B cell (primary cell): ENCODE measurements around the gene RIOK1. TPM values are rescaled to one million over a fixed set of nuclear protein-coding genes. Genes with fewer than 3 reads are reported as not detected.

ENCODE experiments used
- ATAC-seq: fragments of 200-7000 bp; cut with Tn5 transposase; one replicate; pipeline ENCODE4 v1.10.0; 2021; ENCODE audit warnings: low read depth, mild to moderate bottlenecking, moderate number of reproducible peaks, moderate library complexity
- CTCF ChIA-PET: fragments of 350-600 bp; sonication (Branson Sonifier 250); formaldehyde crosslinking; loops from one replicate; lab custom pipeline; 2021; ENCODE audit warnings: antibody characterized with exemption, inconsistent platforms; lab: Charles Lee
- POLR2A ChIA-PET: fragments of 350-600 bp; sonication (Branson Sonifier 250); formaldehyde crosslinking; loops from one replicate; lab custom pipeline; 2021; ENCODE audit warnings: antibody characterized with exemption; lab: Charles Lee
- DNase-seq: peaks from one replicate; pipeline ENCODE4 v3.0.0; 2013
- H2AFZ ChIP-seq: 2 replicates; pipeline ENCODE4 v1.6.1; 2012; ENCODE audit warnings: mild to moderate bottlenecking, low read depth, low read length; ENCODE audit not compliant: insufficient read depth, poor library complexity, severe bottlenecking
- H3K27ac ChIP-seq, 2 donors: 1 replicate in 1 of 2; 2 replicates in 1 of 2; pipeline ENCODE4 v1.5.1; 2012 to 2013; ENCODE audit warnings: low read length in 2 of 2, mild to moderate bottlenecking in 2 of 2, moderate library complexity in 1 of 2
- H3K27me3 ChIP-seq, 4 experiments: fragments of 200-600 bp in 1 of 4; sonication (generic) in 1 of 4; replicated peaks in 1 of 4; 1 replicate in 2 of 4; 2 replicates in 2 of 4; pipeline versions ENCODE4 v1.6.1 to v1.7.0; 2013 to 2016; ENCODE audit warnings: low read length in 3 of 4, mild to moderate bottlenecking in 2 of 4, mixed read lengths in 1 of 4, moderate library complexity in 1 of 4; ENCODE audit not compliant: insufficient read depth in 4 of 4, control insufficient read depth in 3 of 4; ENCODE audit errors: control extremely low read depth in 1 of 4
- H3K36me3 ChIP-seq, 2 experiments: replicated peaks in 1 of 2; 1 replicate in 1 of 2; 2 replicates in 1 of 2; pipeline versions ENCODE4 v1.6.1 to v1.7.1; 2013; ENCODE audit warnings: low read length in 1 of 2; ENCODE audit not compliant: insufficient read depth in 2 of 2, control insufficient read depth in 1 of 2; ENCODE audit errors: control extremely low read depth in 1 of 2, extremely low read depth in 1 of 2
- H3K4me1 ChIP-seq, 2 donors: fragments of 200-600 bp in 1 of 2; sonication (generic) in 1 of 2; 1 replicate in 1 of 2; 2 replicates in 1 of 2; pipeline versions ENCODE4 v1.5.1 to v1.6.1; 2013 to 2017; ENCODE audit warnings: low read length in 2 of 2; ENCODE audit not compliant: control insufficient read depth in 2 of 2, insufficient read depth in 2 of 2
- H3K4me2 ChIP-seq: replicated peaks from 2 replicates; pipeline ENCODE3; 2012; ENCODE audit warnings: mild to moderate bottlenecking, low read depth, low read length; ENCODE audit not compliant: poor library complexity, severe bottlenecking
- H3K4me3 ChIP-seq, 5 experiments: fragments of 200-600 bp in 1 of 5; sonication (generic) in 1 of 5; 1 replicate in 3 of 5; 2 replicates in 2 of 5; pipeline versions ENCODE4 v1.5.1 to v1.7.0; 2011 to 2016; ENCODE audit warnings: low read length in 4 of 5, mild to moderate bottlenecking in 4 of 5, low read depth in 2 of 5, control low read depth in 1 of 5, moderate library complexity in 1 of 5; ENCODE audit not compliant: insufficient read depth in 1 of 5; ENCODE audit errors: control extremely low read depth in 1 of 5, extremely low read depth in 1 of 5
- H3K79me2 ChIP-seq: fragments of 200-600 bp; sonication (generic); one replicate; pipeline ENCODE4 v1.6.0; 2016; ENCODE audit warnings: low read length; ENCODE audit not compliant: control insufficient read depth, insufficient read depth
- H3K9ac ChIP-seq: fragments of 200-600 bp; sonication (generic); 2 replicates; pipeline ENCODE4 v1.6.1; 2017; ENCODE audit warnings: mild to moderate bottlenecking, low read length, moderate library complexity
- H3K9me3 ChIP-seq, 3 donors: one replicate each; pipeline versions ENCODE4 v1.6.1 to v1.7.1; 2013; ENCODE audit warnings: low read length in 2 of 3; ENCODE audit not compliant: control insufficient read depth in 2 of 3, insufficient read depth in 1 of 3; ENCODE audit errors: control extremely low read depth in 1 of 3
- H4K20me1 ChIP-seq: 2 replicates; pipeline ENCODE4 v1.6.0; 2012; ENCODE audit warnings: mild to moderate bottlenecking, low read length; ENCODE audit not compliant: insufficient read depth, control insufficient read depth, poor library complexity, severe bottlenecking
- H3K27ac Mint-ChIP-seq: one replicate; pipeline ENCODE4 v1.8.0; 2021; ENCODE audit warnings: mixed read lengths
- H3K27me3 Mint-ChIP-seq: one replicate; pipeline ENCODE4 v1.8.0; 2021; ENCODE audit warnings: mixed read lengths
- H3K4me1 Mint-ChIP-seq: one replicate; pipeline ENCODE4 v1.8.0; 2021; ENCODE audit warnings: mixed read lengths
- H3K4me3 Mint-ChIP-seq: one replicate; pipeline ENCODE4 v1.8.0; 2021; ENCODE audit warnings: mixed read lengths
- H3K9me3 Mint-ChIP-seq: one replicate; pipeline ENCODE4 v1.8.0; 2022; ENCODE audit warnings: mixed read lengths; ENCODE audit not compliant: insufficient read depth
- EZH2 ChIP-seq: IDR thresholded peaks from 2 replicates; pipeline ENCODE4 v1.6.1; 2012; ENCODE audit warnings: borderline replicate concordance, low read depth, mild to moderate bottlenecking, moderate library complexity, low read length; ENCODE audit not compliant: insufficient read depth, poor library complexity, severe bottlenecking
- WGBS: methylation state at CpG from one replicate; pipeline ENCODE4 v1.1.5; 2013; ENCODE audit warnings: missing lambda C conversion rate; ENCODE audit not compliant: insufficient coverage; 5-methylcytosine and 5-hydroxymethylcytosine counted together
- intact Hi-C: fragments of 100-400 bp; cut with micrococcal nuclease; formaldehyde crosslinking; loops from one replicate; pipeline ENCODE4 v1.10.0; 2022
- polyA plus RNA-seq: library from polyadenylated mRNA; depleted of rRNA; stranded (reverse); fragments of >200 nt; gene quantifications from 2 replicates; pipeline ENCODE4 v1.2.3, GENCODE V29; 2012
- total RNA-seq, 2 donors: library from RNA; stranded (reverse); fragments of 120-200 nt in 1 of 2; gene quantifications; 1 replicate in 1 of 2; 2 replicates in 1 of 2; pipeline versions ENCODE4 v1.2.3 to v1.2.4, GENCODE V29; 2013 to 2022
- TF ChIP-seq, protein P1 (sequence below): fragments of 200-600 bp; IDR thresholded peaks from one replicate; pipeline ENCODE4 v1.8.0; 2022; ENCODE audit warnings: antibody characterized with exemption, mild to moderate bottlenecking

RIOK1 gene
- total and polyA plus RNA-seq, 2 donors (not counting 1 experiment from before 2014, with no cell fraction given), result 13.9 to 25.9 TPM

- TF ChIP-seq EZH2, result no peak
- TF ChIP-seq, protein P1, sequence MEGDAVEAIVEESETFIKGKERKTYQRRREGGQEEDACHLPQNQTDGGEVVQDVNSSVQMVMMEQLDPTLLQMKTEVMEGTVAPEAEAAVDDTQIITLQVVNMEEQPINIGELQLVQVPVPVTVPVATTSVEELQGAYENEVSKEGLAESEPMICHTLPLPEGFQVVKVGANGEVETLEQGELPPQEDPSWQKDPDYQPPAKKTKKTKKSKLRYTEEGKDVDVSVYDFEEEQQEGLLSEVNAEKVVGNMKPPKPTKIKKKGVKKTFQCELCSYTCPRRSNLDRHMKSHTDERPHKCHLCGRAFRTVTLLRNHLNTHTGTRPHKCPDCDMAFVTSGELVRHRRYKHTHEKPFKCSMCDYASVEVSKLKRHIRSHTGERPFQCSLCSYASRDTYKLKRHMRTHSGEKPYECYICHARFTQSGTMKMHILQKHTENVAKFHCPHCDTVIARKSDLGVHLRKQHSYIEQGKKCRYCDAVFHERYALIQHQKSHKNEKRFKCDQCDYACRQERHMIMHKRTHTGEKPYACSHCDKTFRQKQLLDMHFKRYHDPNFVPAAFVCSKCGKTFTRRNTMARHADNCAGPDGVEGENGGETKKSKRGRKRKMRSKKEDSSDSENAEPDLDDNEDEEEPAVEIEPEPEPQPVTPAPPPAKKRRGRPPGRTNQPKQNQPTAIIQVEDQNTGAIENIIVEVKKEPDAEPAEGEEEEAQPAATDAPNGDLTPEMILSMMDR, result no peak
- H3K4me2 ChIP-seq, result no peak overlapping the region
- H3K9me3 ChIP-seq, result no peaks in the 10 kb centered on the region
- H3K27me3 ChIP-seq, result no peaks in the 10 kb centered on the region
- DNase-seq, result no peak
- peaks cover 0 to 3% of the 10 kb centered on the region in 2 experiments for H3K36me3 ChIP-seq
- Mint-ChIP-seq H3K4me1 (no peaks in the 10 kb centered on the region), H3K9me3 (no peaks in the 10 kb centered on the region), H3K27ac (no peak overlapping the region), H3K4me3 (no peak overlapping the region), H3K27me3 (no peaks in the 10 kb centered on the region)
- no peak for ATAC-seq
- H4K20me1 ChIP-seq, result no peaks in the 10 kb centered on the region
- H3K9ac ChIP-seq, result no peak overlapping the region
- CTCF ChIA-PET, result interaction anchor here (0.7 to 1.2 kb wide), 3 partner anchors 11 to 111 kb away, joined by 3 to 4 read pairs (median 4); no protein-coding TSS in a partner anchor
- no peaks in the 10 kb centered on the region for H3K79me2 ChIP-seq
- H3K27ac ChIP-seq, result no peak overlapping the region
- H2AFZ ChIP-seq, result no peak overlapping the region
- WGBS, result 99% methylated on average over 34 of the region's 39 CpGs
- POLR2A ChIA-PET, result interaction anchor here (0.6 kb wide), 1 partner anchor 119 kb away, joined by 4 read pairs; no protein-coding TSS in a partner anchor
- intact Hi-C loops, result no loop called here
- H3K4me1 ChIP-seq, result peaks cover 0 to under 1% of the 10 kb centered on the region in 2 donors
- H3K4me3 ChIP-seq, result no peak overlapping the region
Measured at GRCh38 chr6:7425808-7426190, 36.2 kb downstream of the RIOK1 start.

DNA sequence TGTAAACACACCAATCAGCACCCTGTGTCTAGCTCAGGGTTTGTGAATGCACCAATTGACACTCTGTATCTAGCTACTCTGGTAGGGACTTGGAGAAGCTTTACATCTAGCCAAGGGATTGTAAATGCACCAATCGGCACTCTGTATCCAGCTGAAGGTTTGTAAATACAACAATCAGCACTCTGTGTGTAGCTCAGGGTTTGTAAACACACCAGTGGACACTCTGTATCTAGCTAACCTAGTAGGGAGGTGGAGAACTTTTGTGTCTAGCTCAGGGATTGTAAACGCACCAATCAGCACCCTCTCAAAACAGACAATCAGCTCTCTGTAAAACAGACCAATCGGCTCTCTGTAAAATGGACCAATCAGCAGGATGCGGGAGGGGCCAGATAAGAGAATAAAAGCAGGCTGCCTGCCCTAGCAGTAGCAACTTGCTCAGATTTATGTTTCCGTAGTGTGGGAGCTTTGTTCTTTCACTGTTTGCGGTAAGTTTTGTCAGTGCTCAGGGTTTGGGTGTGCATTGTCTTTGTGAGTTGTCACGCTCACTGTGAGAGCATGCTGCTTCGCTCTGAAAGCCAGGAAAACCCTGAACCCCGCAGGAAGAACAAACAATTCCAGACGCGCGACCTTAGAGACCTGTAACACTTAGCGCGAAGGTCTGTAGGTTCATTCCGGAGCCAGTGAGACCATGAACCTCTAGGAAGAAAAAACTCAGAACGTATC, 37.0 kb downstream of the RIOK1 start:
- Histone ChIP-seq H3K4me1 (peaks cover 0 to 9% of the 10 kb centered on the region in 2 donors), H2AFZ (no peak overlapping the region), H3K9ac (no peak overlapping the region), H3K27ac (no peak overlapping the region), H4K20me1 (no peaks in the 10 kb centered on the region), H3K4me2 (no peak overlapping the region), H3K9me3 (no peaks in the 10 kb centered on the region), H3K79me2 (no peaks in the 10 kb centered on the region), H3K36me3 (no peaks in the 10 kb centered on the region), H3K4me3 (no peak overlapping the region), H3K27me3 (no peaks in the 10 kb centered on the region)
- DNase-seq (no peak), ATAC-seq (no peak)
- Mint-ChIP-seq H3K9me3 (no peaks in the 10 kb centered on the region), H3K4me1 (peaks cover 6% of the 10 kb centered on the region), H3K27ac (no peak overlapping the region), H3K27me3 (peaks cover 3% of the 10 kb centered on the region), H3K4me3 (no peak overlapping the region)
- ChIA-PET CTCF (interaction anchor here (0.7 to 1.2 kb wide), 2 partner anchors 12 to 15 kb away, joined by 3 to 4 read pairs; no protein-coding TSS in a partner anchor), POLR2A (no interaction called here)
- TF ChIP-seq, protein P1, result no peak
- no peak for TF ChIP-seq EZH2
- intact Hi-C loops, result no loop called here
- 91% methylated on average over 15 of the region's 16 CpGs for WGBS
